GM21360 (cell line): ENCODE results near the gene CRTAP.
"Not testable (repeated sequence)": the region's sequence is repeated elsewhere in the genome, so short reads cannot be mapped to it uniquely, and the experiment has no call there.

ENCODE experiments used
- ATAC-seq: cut with Tn5 transposase; IDR thresholded peaks from one replicate; pipeline ENCODE4 v1.9.1; 2021; ENCODE audit warnings: mild to moderate bottlenecking, moderate library complexity; ENCODE audit not compliant: unreplicated experiment

Gene CRTAP

DNA sequence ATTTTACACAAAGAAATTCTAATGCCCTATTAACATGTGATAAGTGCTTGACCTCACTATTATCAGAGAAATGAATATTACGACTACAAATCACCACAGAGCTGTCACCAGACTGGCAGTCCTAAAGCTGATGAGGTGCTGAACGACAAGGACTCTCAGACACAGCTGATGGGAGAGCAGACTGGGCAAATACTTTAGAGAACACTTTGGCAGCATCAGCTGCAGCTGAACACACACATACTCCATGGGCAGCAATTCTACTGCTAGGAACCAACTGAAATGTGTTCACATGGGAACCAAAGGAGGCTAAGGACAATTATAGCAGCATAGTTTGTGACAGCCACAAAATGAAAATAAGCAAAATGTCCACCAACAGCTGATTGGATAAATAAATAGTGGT lies 59.3 kb downstream of the CRTAP start:
- no peak for ATAC-seq

DNA sequence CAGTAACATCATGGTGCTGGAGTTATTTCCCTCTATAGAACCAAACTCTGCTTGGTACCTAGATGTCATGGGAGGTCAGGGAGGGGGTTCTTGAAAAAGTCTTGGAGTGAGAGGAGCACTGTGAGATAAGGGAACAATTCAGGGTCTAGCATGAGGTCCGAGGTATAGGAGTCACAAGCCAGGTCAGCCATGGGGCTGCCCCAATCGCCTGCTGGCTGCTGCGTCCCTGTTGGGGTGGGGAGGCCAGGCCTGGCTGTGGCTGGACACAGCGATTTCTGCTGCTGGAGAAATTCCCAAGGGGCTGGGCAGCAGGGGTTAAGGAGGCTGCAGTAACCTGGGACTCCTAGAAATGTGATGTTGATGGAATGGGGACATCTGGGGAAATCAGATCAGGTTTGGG lies 59.9 kb downstream of the CRTAP start:
- ATAC-seq: no peak

DNA sequence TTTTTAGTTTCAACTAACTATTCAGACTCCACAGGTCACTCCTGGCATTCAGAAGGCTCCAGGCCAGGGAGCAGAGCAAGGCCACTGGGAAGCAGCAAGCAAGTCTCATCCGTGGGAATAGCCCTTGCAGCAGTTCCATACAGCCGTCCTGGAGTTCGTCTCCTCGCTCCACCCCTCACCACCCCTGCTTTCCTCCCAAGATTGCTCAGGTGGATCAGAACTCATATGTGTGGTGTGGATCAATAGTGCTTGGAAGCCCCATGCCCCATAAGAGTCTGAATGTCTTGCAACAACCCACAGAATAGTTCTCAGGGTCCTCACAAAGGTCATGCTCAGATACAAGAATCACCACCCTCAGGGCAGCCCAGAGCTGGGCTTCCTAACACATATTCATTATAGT lies 60.3 kb downstream of the CRTAP start:
- no peak for ATAC-seq

DNA sequence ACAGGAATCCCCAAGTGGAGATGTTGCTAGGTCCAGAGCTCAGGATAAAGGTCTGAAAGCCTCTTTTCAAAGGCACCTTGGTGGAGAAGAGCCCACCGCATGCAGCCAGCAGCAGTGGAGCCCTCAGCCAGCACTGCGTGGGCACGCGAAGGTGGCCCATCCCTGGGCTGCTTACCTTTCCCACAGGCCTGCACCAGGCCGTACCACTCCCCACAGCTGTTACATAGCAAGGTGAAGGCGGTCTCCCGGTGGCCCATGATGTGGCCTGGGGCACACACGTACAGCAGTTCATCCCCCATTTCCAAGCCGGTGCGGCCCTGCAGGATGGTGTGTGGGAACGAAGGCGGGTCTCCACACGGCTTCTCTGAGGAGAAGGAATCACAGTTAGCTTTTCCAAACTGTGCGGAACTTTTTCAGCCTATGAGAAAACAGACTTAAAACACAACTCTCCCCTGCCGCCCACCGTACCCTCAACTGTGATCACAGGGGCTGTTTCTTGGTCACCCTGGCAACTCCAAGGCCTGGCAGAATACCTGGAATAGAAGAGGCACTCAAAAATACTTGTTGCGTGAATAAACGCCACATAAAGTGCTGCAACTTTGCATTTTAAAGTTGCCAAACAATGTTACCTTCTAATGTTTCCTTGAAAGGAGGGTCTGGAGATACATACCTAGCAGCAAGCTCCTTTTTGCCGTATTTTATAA lies 61.0 kb downstream of the CRTAP start:
- no peak for ATAC-seq

DNA sequence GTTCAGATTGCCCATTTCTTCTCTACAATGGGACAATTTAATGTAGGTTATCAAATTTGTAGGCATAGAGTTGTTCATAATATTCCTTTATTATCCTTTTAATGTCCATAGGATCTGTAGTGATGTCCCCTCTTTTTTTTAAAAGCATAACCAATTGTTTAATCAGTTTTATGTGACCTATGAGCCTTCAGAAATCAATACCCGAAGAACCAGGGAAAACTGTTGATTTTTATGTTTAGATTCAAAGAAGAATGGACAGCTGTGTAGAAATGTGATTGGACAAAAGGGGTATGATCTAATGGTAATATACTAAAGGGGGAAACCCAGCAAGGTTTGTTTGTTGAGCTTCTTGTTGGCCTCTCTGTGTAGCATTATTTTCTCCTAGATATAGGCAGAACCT lies 65.3 kb downstream of the CRTAP start:
- no peak for ATAC-seq

DNA sequence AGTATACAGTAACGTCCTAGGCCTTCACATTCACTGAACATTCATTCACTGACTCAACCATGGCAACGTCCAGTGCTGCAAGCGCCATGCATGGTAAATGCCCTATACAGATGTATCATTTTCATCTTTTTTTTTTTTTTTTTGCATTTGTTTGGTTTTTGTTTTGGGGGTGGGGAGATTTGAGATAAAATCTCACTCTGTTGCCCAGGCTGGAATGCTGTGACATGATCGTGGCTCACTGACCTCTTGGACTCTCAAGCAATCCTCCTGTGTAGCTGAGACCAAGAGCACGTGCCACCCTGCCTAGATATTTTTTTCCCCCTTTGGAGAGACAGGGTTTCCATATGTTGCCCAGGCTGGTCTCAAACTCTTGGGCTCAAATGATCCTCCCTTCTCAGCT lies 67.4 kb downstream of the CRTAP start:
- ATAC-seq: no peak

DNA sequence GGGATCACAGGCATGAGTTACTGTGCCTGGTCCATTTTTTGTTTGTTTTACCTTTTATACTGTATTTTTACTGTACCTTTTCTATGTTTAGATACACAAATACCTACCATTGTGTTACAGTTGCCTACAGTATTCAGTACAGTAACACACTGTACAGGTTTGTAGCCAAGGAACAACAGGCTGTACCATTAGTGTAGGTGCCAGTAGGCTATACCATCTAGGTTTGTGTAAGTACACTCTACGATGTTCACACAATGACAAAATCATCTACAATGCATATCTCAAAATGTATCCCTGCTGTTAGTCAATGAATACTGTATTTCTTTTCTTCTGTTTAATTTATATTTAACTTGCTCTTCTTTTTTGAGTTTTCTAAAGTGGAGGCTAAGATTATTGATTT lies 67.8 kb downstream of the CRTAP start:
- not testable (repeated sequence) for ATAC-seq

DNA sequence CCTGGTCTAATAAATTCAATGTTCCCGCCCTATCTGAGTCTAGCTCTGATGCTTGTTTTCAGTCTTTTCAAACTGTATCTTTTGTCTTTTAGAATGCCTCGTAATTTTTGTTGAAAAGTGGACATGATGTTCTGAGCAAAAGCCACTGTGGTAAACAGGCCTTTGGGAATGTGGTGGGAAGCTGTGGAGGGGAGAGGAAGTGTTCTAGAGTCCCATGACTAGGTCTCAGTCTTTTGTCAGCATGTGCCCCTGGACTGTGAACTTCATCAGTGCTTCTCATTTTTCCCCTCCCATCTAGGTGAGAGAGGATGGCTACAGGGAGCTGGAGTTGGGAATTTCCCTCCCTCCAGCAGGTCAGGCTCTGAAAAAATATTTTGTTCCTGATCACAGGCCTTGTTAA lies 71.0 kb downstream of the CRTAP start:
- no peak for ATAC-seq

DNA sequence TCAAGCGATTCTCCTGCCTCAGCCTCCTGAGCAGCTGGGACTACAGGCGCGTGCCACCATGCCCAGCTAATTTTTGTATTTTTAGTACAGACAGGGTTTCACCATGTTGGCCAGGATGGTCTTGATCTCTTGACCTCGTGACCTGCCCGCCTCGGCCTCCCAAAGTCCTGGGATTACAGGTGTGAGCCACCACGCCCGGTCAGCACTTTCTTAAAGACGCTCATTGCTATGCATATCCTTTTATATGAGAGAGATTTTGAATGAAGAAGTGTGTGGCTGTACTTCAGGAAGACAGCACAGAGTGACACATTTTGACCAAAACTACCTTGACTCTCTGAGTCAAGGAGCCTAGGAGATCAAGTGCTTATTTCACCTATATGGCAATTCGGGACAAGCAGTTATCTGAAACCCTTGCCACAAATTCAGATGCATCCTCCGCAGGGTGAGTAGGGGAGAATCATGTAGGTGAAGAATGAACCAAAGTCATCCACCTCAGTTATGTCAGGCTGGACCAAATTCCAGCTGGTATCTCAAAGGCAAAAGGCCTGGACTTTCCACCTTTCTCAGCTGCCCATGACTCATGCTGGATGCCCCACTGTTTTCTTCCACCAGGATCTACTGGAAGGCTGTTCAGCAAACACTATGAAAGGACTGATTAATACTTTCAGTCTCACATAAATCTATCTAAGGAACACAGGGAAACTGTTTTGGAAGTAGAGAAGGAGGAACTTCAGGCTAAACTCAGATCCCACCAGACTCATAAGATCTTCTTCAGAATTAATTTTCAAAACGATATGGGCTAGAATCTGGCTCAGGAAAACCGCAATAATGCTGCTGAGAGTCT lies 72.9 kb downstream of the CRTAP start:
- no peak for ATAC-seq

DNA sequence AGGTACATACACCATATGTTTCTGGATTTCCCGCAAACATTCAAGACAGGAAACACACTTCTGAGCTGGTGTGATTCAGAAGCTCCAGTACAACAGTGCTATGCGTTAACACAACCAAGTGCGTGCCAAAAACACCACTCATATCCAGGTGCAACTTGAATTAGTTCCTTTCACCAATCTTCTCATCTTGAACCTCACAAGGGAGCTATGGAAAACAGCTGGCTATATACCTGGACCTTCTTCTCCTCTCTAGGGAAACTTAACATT lies 73.5 kb downstream of the CRTAP start:
- no peak for ATAC-seq

DNA sequence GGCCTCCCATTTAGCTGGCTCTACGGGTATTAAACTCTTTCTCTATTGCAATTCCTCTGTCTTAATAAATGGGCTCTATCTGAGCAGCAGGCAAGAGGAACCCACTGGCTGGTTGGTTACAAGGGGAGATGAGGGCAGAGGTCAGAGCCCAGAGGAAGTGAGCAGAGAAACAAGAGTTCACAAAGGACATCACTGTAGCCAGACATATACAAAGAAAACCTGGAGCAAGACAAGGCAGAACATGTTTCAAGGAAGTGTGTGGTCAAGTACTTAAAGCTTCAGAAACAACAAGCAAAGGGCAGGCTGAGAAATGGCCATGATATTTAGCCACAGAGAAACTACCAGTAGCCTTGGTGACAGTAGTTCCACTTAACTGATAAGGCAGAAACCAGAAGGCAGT lies 80.5 kb downstream of the CRTAP start:
- ATAC-seq: no peak

DNA sequence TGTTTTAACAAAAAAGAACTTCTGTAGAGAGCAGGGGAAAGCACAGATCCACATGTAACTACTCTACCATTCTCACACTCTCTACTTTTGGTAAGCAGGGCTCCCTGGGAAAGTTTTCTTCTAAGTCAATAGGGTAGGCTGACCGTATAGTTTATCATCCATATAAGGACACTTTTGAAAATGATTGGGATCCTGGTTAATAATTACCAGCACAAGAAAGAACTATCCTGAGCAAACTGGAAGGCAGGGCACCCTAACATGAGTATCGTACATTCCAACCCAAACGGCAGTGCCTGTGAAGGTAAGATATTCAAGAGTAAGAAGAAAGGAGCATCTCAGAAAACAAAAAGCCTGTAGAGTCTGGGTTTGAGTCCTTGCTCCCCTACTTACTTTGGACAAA lies 82.7 kb downstream of the CRTAP start:
- ATAC-seq: no peak
